Right atrium auricular region (tissue), 2 donors: ENCODE results near the gene CNTNAP2. TPM values are rescaled to one million over a fixed set of nuclear protein-coding genes. Genes with fewer than 3 reads are reported as not detected.

Experiments
- DNase-seq: peaks from one replicate; pipeline ENCODE4 v3.0.0-alpha.2; 2019; ENCODE audit warnings: low spot score
- H3K27ac ChIP-seq, 2 donors: fragments of 200-600 bp; sonication (generic); 1 replicate in 1 of 2; 2 replicates in 1 of 2; pipeline ENCODE4 v1.5.1; 2016 to 2019
- H3K27me3 ChIP-seq, 2 donors: fragments of 200-600 bp; sonication (generic); one replicate each; pipeline versions ENCODE4 v1.5.1 to v1.6.0; 2017 to 2019
- H3K36me3 ChIP-seq: fragments of 200-600 bp; sonication (generic); one replicate; pipeline ENCODE4 v1.5.1; 2016
- H3K4me1 ChIP-seq, 2 donors: fragments of 200-600 bp; sonication (generic); one replicate each; pipeline versions ENCODE4 v1.5.1 to v1.6.0; 2017 to 2019
- H3K4me3 ChIP-seq, 2 donors: fragments of 200-600 bp; sonication (generic); 1 replicate in 1 of 2; 2 replicates in 1 of 2; pipeline ENCODE4 v1.5.1; 2017 to 2019; ENCODE audit warnings: mild to moderate bottlenecking in 1 of 2, moderate library complexity in 1 of 2
- H3K9me3 ChIP-seq, 2 donors: fragments of 200-600 bp; sonication (generic); one replicate each; pipeline ENCODE4 v1.5.1; 2019
- CTCF ChIP-seq, 2 donors: fragments of 200-600 bp; sonication (generic); IDR thresholded peaks; one replicate each; pipeline ENCODE4 v1.5.1; 2019; ENCODE audit warnings: antibody characterized with exemption in 2 of 2
- total RNA-seq, 2 donors: library from RNA; depleted of rRNA; stranded (reverse); fragments of >200 nt; gene quantifications; one replicate each; pipeline ENCODE4 v1.1.0, GENCODE V29; 2016

The CNTNAP2 gene
- total RNA-seq, 2 donors from 2014 or later = 1.1 to 1.7 TPM

DNA sequence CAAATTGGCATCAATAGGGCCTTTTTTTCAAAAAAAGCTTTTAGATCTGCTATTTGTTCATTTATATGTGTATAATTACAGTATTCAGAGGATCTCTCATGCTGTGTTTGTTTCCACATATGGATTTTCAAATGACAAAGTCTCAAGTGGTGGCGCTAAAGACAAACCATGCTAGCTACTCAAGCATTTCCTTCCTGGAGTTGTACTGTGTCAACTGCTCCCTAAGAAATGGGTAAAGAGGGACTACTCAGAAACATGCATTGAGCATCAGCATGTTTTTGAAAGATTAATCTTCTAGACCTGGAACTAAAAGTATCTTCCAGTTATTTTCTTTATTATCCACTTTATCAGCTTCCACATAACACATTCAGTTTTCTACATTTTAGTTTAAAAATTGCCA lies 12.7 kb downstream of the CNTNAP2 start:
- H3K36me3 ChIP-seq = no peaks in the 10 kb centered on the region
- H3K4me3 ChIP-seq = no peak overlapping the region
- DNase-seq = no peak
- no peak for TF ChIP-seq CTCF (IDR thresholded peaks at IDR 0.05)
- H3K27me3 ChIP-seq = no peaks in the 10 kb centered on the region
- H3K9me3 ChIP-seq = no peaks in the 10 kb centered on the region
- no peaks in the 10 kb centered on the region for H3K4me1 ChIP-seq
- H3K27ac ChIP-seq = no peak overlapping the region

DNA sequence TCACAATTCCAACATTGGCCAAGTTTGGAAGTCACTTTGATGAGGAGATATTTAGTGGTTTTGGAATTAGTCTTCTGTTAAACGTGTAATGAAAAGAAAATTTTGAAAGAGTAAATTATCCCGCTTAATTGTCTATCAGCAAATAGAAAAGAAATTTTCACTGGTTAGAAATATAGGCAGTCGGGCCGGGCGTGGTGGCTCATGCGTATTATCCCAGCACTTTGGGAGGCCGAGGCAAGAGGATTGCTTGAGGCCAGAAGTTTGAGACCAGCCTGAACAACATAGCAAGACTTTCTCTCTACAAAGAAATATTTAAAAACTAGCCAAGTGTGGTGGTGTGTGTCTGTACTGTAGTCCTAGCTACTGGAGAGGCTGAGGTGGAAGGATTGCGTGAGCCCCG lies 13.4 kb downstream of the CNTNAP2 start:
- H3K4me1 ChIP-seq = no peaks in the 10 kb centered on the region
- no peak overlapping the region for H3K27ac ChIP-seq
- H3K36me3 ChIP-seq = no peaks in the 10 kb centered on the region
- H3K27me3 ChIP-seq = no peaks in the 10 kb centered on the region
- no peaks in the 10 kb centered on the region for H3K9me3 ChIP-seq
- H3K4me3 ChIP-seq = no peak overlapping the region
- DNase-seq = no peak
- no peak for TF ChIP-seq CTCF (IDR thresholded peaks at IDR 0.05)

DNA sequence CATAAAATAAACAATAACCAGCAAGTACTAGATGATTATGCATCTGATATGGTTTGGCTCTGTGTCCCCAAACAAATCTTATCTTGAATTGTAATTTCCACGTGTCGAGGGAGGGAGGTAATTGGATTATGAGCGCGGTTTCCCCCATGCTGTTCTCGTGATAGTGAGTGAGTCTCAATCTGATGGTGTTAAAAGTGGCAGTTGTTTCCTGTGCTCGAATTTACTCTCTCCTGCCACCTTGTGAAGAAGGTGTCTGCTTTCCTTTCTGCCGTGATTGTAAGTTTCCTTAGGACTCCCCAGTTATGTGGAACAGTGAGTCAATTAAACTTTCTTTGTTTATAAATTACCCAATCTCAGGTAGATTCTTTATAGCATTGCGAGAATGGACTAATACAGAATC lies 15.1 kb downstream of the CNTNAP2 start:
- no peak for DNase-seq
- TF ChIP-seq CTCF (IDR thresholded peaks at IDR 0.05) = no peak
- H3K36me3 ChIP-seq = no peaks in the 10 kb centered on the region

GRCh38 chr7:146136357-146136875 lies 19.8 kb downstream of the CNTNAP2 start:
- no peaks in the 10 kb centered on the region for H3K36me3 ChIP-seq
- no peak for DNase-seq
- no peak for TF ChIP-seq CTCF (IDR thresholded peaks at IDR 0.05)
- H3K27me3 ChIP-seq = no peaks in the 10 kb centered on the region
- no peaks in the 10 kb centered on the region for H3K9me3 ChIP-seq
- no peak overlapping the region for H3K4me3 ChIP-seq
- H3K4me1 ChIP-seq = no peaks in the 10 kb centered on the region
- H3K27ac ChIP-seq = no peak overlapping the region

More for the DNA sequence above, 15.1 kb downstream of the CNTNAP2 start:
- H3K9me3 ChIP-seq = no peaks in the 10 kb centered on the region
- H3K27ac ChIP-seq = no peak overlapping the region
- H3K27me3 ChIP-seq = no peaks in the 10 kb centered on the region
- H3K4me3 ChIP-seq = no peak overlapping the region
- no peaks in the 10 kb centered on the region for H3K4me1 ChIP-seq

- Histone ChIP-seq H3K9me3 (no peaks in the 10 kb centered on the region), H3K4me1 (no peaks in the 10 kb centered on the region), H3K36me3 (no peaks in the 10 kb centered on the region), H3K27me3 (no peaks in the 10 kb centered on the region), H3K27ac (no peak overlapping the region), H3K4me3 (no peak overlapping the region)
- TF ChIP-seq CTCF (IDR thresholded peaks at IDR 0.05) = no peak
- no peak for DNase-seq
These were observed 22.3 kb downstream of the CNTNAP2 start for GRCh38 chr7:146138926-146139325.

GRCh38 chr7:146146831-146147486 lies 30.4 kb downstream of the CNTNAP2 start:
- no peak for DNase-seq
- no peaks in the 10 kb centered on the region for H3K4me1 ChIP-seq
- H3K4me3 ChIP-seq = no peak overlapping the region
- no peaks in the 10 kb centered on the region for H3K27me3 ChIP-seq
- H3K9me3 ChIP-seq = no peaks in the 10 kb centered on the region
- no peaks in the 10 kb centered on the region for H3K36me3 ChIP-seq
- H3K27ac ChIP-seq = no peak overlapping the region
- no peak for TF ChIP-seq CTCF (IDR thresholded peaks at IDR 0.05)
